Muscle layer of colon (tissue), 2 donors: Measurements from ENCODE around the gene NPNT.

ENCODE experiments used
- H3K27ac ChIP-seq: one replicate; pipeline ENCODE4 v1.7.0; 2013; ENCODE audit warnings: low read depth, mild to moderate bottlenecking, low read length, moderate library complexity
- H3K27me3 ChIP-seq, 2 donors: one replicate each; pipeline ENCODE4 v1.7.0; 2013; ENCODE audit warnings: low read length in 2 of 2, mild to moderate bottlenecking in 2 of 2; ENCODE audit not compliant: insufficient read depth in 2 of 2, control insufficient read depth in 1 of 2
- H3K36me3 ChIP-seq: one replicate; pipeline ENCODE4 v1.7.0; 2013; ENCODE audit warnings: mild to moderate bottlenecking, low read length; ENCODE audit not compliant: insufficient read depth
- H3K4me1 ChIP-seq: one replicate; pipeline ENCODE4 v1.7.0; 2013; ENCODE audit warnings: mild to moderate bottlenecking, low read length; ENCODE audit not compliant: insufficient read depth
- H3K4me3 ChIP-seq, 2 donors: one replicate each; pipeline ENCODE4 v1.7.0; 2013; ENCODE audit warnings: low read length in 2 of 2, low read depth in 1 of 2, mild to moderate bottlenecking in 1 of 2, moderate library complexity in 1 of 2
- H3K9ac ChIP-seq: one replicate; pipeline ENCODE4 v1.7.0; 2013; ENCODE audit warnings: low read length
- H3K9me3 ChIP-seq: one replicate; pipeline ENCODE4 v1.7.0; 2013; ENCODE audit warnings: mild to moderate bottlenecking, low read length
- donor health status: abdominal sarcoma.
- donor health status: Adenocarcinoma of cecum.

NPNT gene

GRCh38 chr4:105923497-105924238 is 28.4 kb downstream of the NPNT start:
- Histone ChIP-seq H3K4me1 (no peaks in the 10 kb centered on the region), H3K36me3 (no peaks in the 10 kb centered on the region), H3K9ac (no peak overlapping the region), H3K27me3 (no peaks in the 10 kb centered on the region), H3K27ac (no peak overlapping the region), H3K9me3 (no peaks in the 10 kb centered on the region), H3K4me3 (no peak overlapping the region)

- Histone ChIP-seq H3K9ac (no peak overlapping the region), H3K36me3 (no peaks in the 10 kb centered on the region), H3K27ac (no peak overlapping the region), H3K27me3 (no peaks in the 10 kb centered on the region), H3K4me3 (no peak overlapping the region), H3K4me1 (no peaks in the 10 kb centered on the region), H3K9me3 (no peaks in the 10 kb centered on the region)
Measured at GRCh38 chr4:105924341-105924740, 29.1 kb downstream of the NPNT start.

- H3K27me3 ChIP-seq, result no peaks in the 10 kb centered on the region
- H3K27ac ChIP-seq, result no peak overlapping the region
- no peaks in the 10 kb centered on the region for H3K9me3 ChIP-seq
- H3K9ac ChIP-seq, result no peak overlapping the region
- no peaks in the 10 kb centered on the region for H3K36me3 ChIP-seq
- no peaks in the 10 kb centered on the region for H3K4me1 ChIP-seq
- no peak overlapping the region for H3K4me3 ChIP-seq
Measured at GRCh38 chr4:105930698-105931097, 35.4 kb downstream of the NPNT start.

GRCh38 chr4:105933083-105933482 is 37.8 kb downstream of the NPNT start:
- Histone ChIP-seq H3K4me3 (no peak overlapping the region), H3K27ac (no peak overlapping the region), H3K4me1 (no peaks in the 10 kb centered on the region), H3K36me3 (no peaks in the 10 kb centered on the region), H3K9ac (no peak overlapping the region), H3K9me3 (no peaks in the 10 kb centered on the region), H3K27me3 (no peaks in the 10 kb centered on the region)

GRCh38 chr4:105934386-105934785 is 39.1 kb downstream of the NPNT start:
- Histone ChIP-seq H3K36me3 (no peaks in the 10 kb centered on the region), H3K27ac (no peak overlapping the region), H3K27me3 (no peaks in the 10 kb centered on the region), H3K9ac (no peak overlapping the region), H3K4me1 (no peaks in the 10 kb centered on the region), H3K9me3 (no peaks in the 10 kb centered on the region), H3K4me3 (no peak overlapping the region)

- no peaks in the 10 kb centered on the region for H3K36me3 ChIP-seq
Measured at GRCh38 chr4:105936901-105937300, 41.6 kb downstream of the NPNT start.

GRCh38 chr4:105937759-105938158 is 42.5 kb downstream of the NPNT start:
- Histone ChIP-seq H3K9ac (no peak overlapping the region), H3K36me3 (no peaks in the 10 kb centered on the region), H3K27me3 (no peaks in the 10 kb centered on the region), H3K9me3 (no peaks in the 10 kb centered on the region), H3K4me1 (no peaks in the 10 kb centered on the region), H3K27ac (no peak overlapping the region), H3K4me3 (no peak overlapping the region)

More at GRCh38 chr4:105936901-105937300, 41.6 kb downstream of the NPNT start:
- no peak overlapping the region for H3K9ac ChIP-seq
- H3K9me3 ChIP-seq, result no peaks in the 10 kb centered on the region
- no peaks in the 10 kb centered on the region for H3K27me3 ChIP-seq
- no peaks in the 10 kb centered on the region for H3K4me1 ChIP-seq
- no peak overlapping the region for H3K4me3 ChIP-seq
- H3K27ac ChIP-seq, result no peak overlapping the region

- no peak overlapping the region for H3K4me3 ChIP-seq
- H3K27ac ChIP-seq, result no peak overlapping the region
- H3K9me3 ChIP-seq, result no peaks in the 10 kb centered on the region
- no peaks in the 10 kb centered on the region for H3K36me3 ChIP-seq
- no peaks in the 10 kb centered on the region for H3K27me3 ChIP-seq
- H3K9ac ChIP-seq, result no peak overlapping the region
- no peaks in the 10 kb centered on the region for H3K4me1 ChIP-seq
Measured at GRCh38 chr4:105943234-105943633, 48.0 kb downstream of the NPNT start.

GRCh38 chr4:105944540-105944939 is 49.3 kb downstream of the NPNT start:
- H3K4me1 ChIP-seq, result no peaks in the 10 kb centered on the region
- no peaks in the 10 kb centered on the region for H3K27me3 ChIP-seq
- H3K9me3 ChIP-seq, result no peaks in the 10 kb centered on the region
- no peak overlapping the region for H3K27ac ChIP-seq
- no peak overlapping the region for H3K4me3 ChIP-seq
- H3K9ac ChIP-seq, result no peak overlapping the region
- H3K36me3 ChIP-seq, result no peaks in the 10 kb centered on the region

- H3K27ac ChIP-seq, result no peak overlapping the region
- H3K27me3 ChIP-seq, result no peaks in the 10 kb centered on the region
- no peak overlapping the region for H3K9ac ChIP-seq
Measured at GRCh38 chr4:105946771-105947170, 51.5 kb downstream of the NPNT start.

GRCh38 chr4:105950701-105951100 is 55.4 kb downstream of the NPNT start:
- no peak overlapping the region for H3K9ac ChIP-seq
- H3K27ac ChIP-seq, result no peak overlapping the region

More at GRCh38 chr4:105946771-105947170, 51.5 kb downstream of the NPNT start:
- H3K9me3 ChIP-seq, result no peaks in the 10 kb centered on the region
- H3K4me1 ChIP-seq, result no peaks in the 10 kb centered on the region
- no peak overlapping the region for H3K4me3 ChIP-seq
- no peaks in the 10 kb centered on the region for H3K36me3 ChIP-seq

GRCh38 chr4:105951198-105951597 is 55.9 kb downstream of the NPNT start:
- no peak overlapping the region for H3K27ac ChIP-seq

More at GRCh38 chr4:105950701-105951100, 55.4 kb downstream of the NPNT start:
- Histone ChIP-seq H3K27me3 (no peaks in the 10 kb centered on the region), H3K36me3 (no peaks in the 10 kb centered on the region), H3K4me3 (no peak overlapping the region), H3K9me3 (no peaks in the 10 kb centered on the region), H3K4me1 (no peaks in the 10 kb centered on the region)

More at GRCh38 chr4:105951198-105951597, 55.9 kb downstream of the NPNT start:
- H3K9me3 ChIP-seq, result no peaks in the 10 kb centered on the region
- H3K4me1 ChIP-seq, result no peaks in the 10 kb centered on the region
- H3K9ac ChIP-seq, result no peak overlapping the region
- no peak overlapping the region for H3K4me3 ChIP-seq
- H3K27me3 ChIP-seq, result no peaks in the 10 kb centered on the region
- no peaks in the 10 kb centered on the region for H3K36me3 ChIP-seq
